Ovary (tissue), 9 donors: Measurements from ENCODE around the gene SH3RF1. TPM values are rescaled to one million over a fixed set of nuclear protein-coding genes. Genes with fewer than 3 reads are reported as not detected.

Experiments
- DNase-seq, 5 donors: peaks; one replicate each; pipeline ENCODE4 v3.0.0-alpha.2; 2019 to 2020
- H3K27ac ChIP-seq, 2 donors: fragments of 200-600 bp; one replicate each; pipeline versions ENCODE4 v1.5.1 to v1.8.0; 2019 to 2022
- H3K27me3 ChIP-seq: fragments of 200-600 bp; one replicate; pipeline ENCODE4 v1.8.0; 2022
- H3K36me3 ChIP-seq: fragments of 200-600 bp; sonication (generic); one replicate; pipeline ENCODE4 v1.5.1; 2019
- H3K4me1 ChIP-seq: one replicate; pipeline ENCODE4 v1.8.1; 2013; ENCODE audit warnings: mild to moderate bottlenecking, moderate library complexity; ENCODE audit not compliant: insufficient read depth
- H3K4me3 ChIP-seq: fragments of 200-600 bp; sonication (generic); one replicate; pipeline ENCODE4 v1.5.1; 2017
- H3K9me3 ChIP-seq, 2 donors: fragments of 200-600 bp in 1 of 2; sonication (generic) in 1 of 2; one replicate each; pipeline versions ENCODE4 v1.5.1 to v1.8.1; 2013 to 2019; ENCODE audit warnings: mild to moderate bottlenecking in 1 of 2, moderate library complexity in 1 of 2
- EP300 ChIP-seq: sonication (generic); formaldehyde crosslinking; IDR thresholded peaks from one replicate; pipeline ENCODE4 v1.6.1; 2017; ENCODE audit warnings: antibody characterized with exemption
- POLR2A ChIP-seq: fragments of 450-650 bp; IDR thresholded peaks from one replicate; pipeline ENCODE4 v1.6.1; 2017; ENCODE audit warnings: antibody characterized with exemption, mild to moderate bottlenecking, moderate library complexity
- WGBS, 3 donors: extraction: QIAGEN DNeasy Blood & Tissue Kit in 1 of 3; methylation state at CpG; one replicate each; pipeline versions ENCODE4 v1.1.5 to v1.1.7; 2013 to 2017; 5-methylcytosine and 5-hydroxymethylcytosine counted together
- intact Hi-C, 4 donors: fragments of 100-400 bp; cut with DNase I; formaldehyde crosslinking; loops; one replicate each; pipeline versions ENCODE4 v1.11.0 to v1.15.1; 2022 to 2023
- polyA plus RNA-seq, 2 donors: library from polyadenylated mRNA; stranded (reverse); fragments of 200-250 nt in 1 of 2; fragments of 350-450 nt in 1 of 2; fragmentation: Illumina TruSeq in 1 of 2; extraction: RNeasy Lipid Tissue Mini Kit (QIAGEN cat#74804) in 1 of 2; gene quantifications; one replicate each; pipeline ENCODE4 v1.2.3, GENCODE V29; 2013 to 2014
- total RNA-seq, 7 donors: library from RNA; depleted of rRNA in 2 of 7; stranded (reverse); fragments of >200 nt in 2 of 7; fragmentation: NEBNext Ultra II Directional in 3 of 7; extraction: Animal tissue kit (Norgen Biotek cat#: 25700) in 3 of 7; gene quantifications; one replicate each; pipeline versions ENCODE4 v1.1.0 to v1.2.4, GENCODE V29; 2016 to 2023
- TF ChIP-seq, protein P1 (sequence below), 3 donors: fragments of 450-650 bp in 2 of 3; fragments of 200-600 bp in 1 of 3; IDR thresholded peaks; one replicate each; pipeline versions ENCODE4 v1.5.1 to v1.8.0; 2016 to 2022; ENCODE audit warnings: antibody characterized with exemption in 3 of 3, mild to moderate bottlenecking in 1 of 3
- donor health status: DM: no; HTN: no; CAD: no; lungs with moderate emphysema.
- donor health status: DM: no; HTN: no; CAD: no.
- donor health status: Bipolar disorder and iron deficiency.
- donor health status: DM: yes; HTN: yes; CAD: no.
- donor health status: DM: no; HTN: no; CAD: no.
- donor health status: DM: yes; HTN: yes; CAD: no.

SH3RF1 gene
- total and polyA plus RNA-seq, 9 donors, result 8.2 to 32.6 (median 22.3) TPM

- no peaks in the 10 kb centered on the region for H3K27me3 ChIP-seq
- H3K9me3 ChIP-seq, result no peaks in the 10 kb centered on the region
- no peak overlapping the region for H3K4me3 ChIP-seq
- no peak overlapping the region for H3K27ac ChIP-seq
- intact Hi-C loops, result no loop called here
- no peak for DNase-seq
- peaks cover 4% of the 10 kb centered on the region for H3K4me1 ChIP-seq
- WGBS, 3 donors, result 61 to 66% (median 65%) methylated on average over 6 of the region's 6 CpGs
- TF ChIP-seq, protein P1, sequence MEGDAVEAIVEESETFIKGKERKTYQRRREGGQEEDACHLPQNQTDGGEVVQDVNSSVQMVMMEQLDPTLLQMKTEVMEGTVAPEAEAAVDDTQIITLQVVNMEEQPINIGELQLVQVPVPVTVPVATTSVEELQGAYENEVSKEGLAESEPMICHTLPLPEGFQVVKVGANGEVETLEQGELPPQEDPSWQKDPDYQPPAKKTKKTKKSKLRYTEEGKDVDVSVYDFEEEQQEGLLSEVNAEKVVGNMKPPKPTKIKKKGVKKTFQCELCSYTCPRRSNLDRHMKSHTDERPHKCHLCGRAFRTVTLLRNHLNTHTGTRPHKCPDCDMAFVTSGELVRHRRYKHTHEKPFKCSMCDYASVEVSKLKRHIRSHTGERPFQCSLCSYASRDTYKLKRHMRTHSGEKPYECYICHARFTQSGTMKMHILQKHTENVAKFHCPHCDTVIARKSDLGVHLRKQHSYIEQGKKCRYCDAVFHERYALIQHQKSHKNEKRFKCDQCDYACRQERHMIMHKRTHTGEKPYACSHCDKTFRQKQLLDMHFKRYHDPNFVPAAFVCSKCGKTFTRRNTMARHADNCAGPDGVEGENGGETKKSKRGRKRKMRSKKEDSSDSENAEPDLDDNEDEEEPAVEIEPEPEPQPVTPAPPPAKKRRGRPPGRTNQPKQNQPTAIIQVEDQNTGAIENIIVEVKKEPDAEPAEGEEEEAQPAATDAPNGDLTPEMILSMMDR (IDR thresholded peaks at IDR 0.05), result no peak
- no peak for TF ChIP-seq EP300
- no peaks in the 10 kb centered on the region for H3K36me3 ChIP-seq
Measured at GRCh38 chr4:169249214-169249973, 21.4 kb downstream of the SH3RF1 start.

DNA sequence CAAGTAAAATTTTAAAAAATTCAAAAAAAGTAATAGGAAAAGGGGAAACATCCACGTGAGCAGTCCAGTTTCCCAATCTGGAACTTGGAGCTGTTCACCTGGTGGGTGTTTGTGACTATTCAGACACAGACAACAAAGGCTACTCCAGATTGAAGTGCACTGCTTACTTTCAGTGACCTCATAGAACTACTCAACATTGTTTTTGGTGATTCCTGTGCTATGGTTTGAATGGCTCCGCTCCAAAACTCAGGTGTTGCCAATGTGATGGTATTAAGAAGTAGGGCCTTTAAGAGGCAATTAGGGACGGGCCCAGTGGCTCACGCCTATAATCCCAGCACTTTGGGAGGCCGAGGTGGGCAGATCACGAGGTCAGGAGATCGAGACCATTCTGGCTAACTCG is 22.1 kb downstream of the SH3RF1 start:
- Histone ChIP-seq H3K27me3 (no peaks in the 10 kb centered on the region), H3K36me3 (no peaks in the 10 kb centered on the region), H3K4me3 (no peak overlapping the region), H3K27ac (no peak overlapping the region), H3K4me1 (peaks cover 5% of the 10 kb centered on the region), H3K9me3 (no peaks in the 10 kb centered on the region)
- intact Hi-C loops, result no loop called here
- no peak for DNase-seq
- 97 to 99% (median 98%) methylated on average over 8 of the region's 8 CpGs for WGBS, 3 donors
- TF ChIP-seq, protein P1 (IDR thresholded peaks at IDR 0.05), result no peak
- TF ChIP-seq EP300 (no peak), POLR2A (no peak)

GRCh38 chr4:169246957-169247396 is 23.8 kb downstream of the SH3RF1 start:
- no peak for DNase-seq
- 87 to 97% (median 91%) methylated on average over 2 of the region's 2 CpGs for WGBS, 3 donors
- Histone ChIP-seq H3K9me3 (no peaks in the 10 kb centered on the region), H3K4me3 (no peak overlapping the region), H3K4me1 (peaks cover 4% of the 10 kb centered on the region), H3K27ac (no peak overlapping the region), H3K27me3 (no peaks in the 10 kb centered on the region), H3K36me3 (no peaks in the 10 kb centered on the region)
- intact Hi-C loops, result no loop called here
- TF ChIP-seq, protein P1 (IDR thresholded peaks at IDR 0.05), result no peak
- TF ChIP-seq EP300 (no peak), POLR2A (no peak)

- Histone ChIP-seq H3K27ac (no peak overlapping the region), H3K9me3 (no peaks in the 10 kb centered on the region), H3K4me3 (no peak overlapping the region), H3K36me3 (no peaks in the 10 kb centered on the region), H3K27me3 (no peaks in the 10 kb centered on the region), H3K4me1 (peaks cover 6% of the 10 kb centered on the region)
- no peak for DNase-seq
- intact Hi-C loops, result no loop called here
- TF ChIP-seq EP300 (no peak), POLR2A (no peak)
- TF ChIP-seq, protein P1 (IDR thresholded peaks at IDR 0.05), result no peak
- 79 to 87% (median 81%) methylated on average over 3 of the region's 3 CpGs for WGBS, 3 donors
Measured at GRCh38 chr4:169246279-169246678, 24.5 kb downstream of the SH3RF1 start.
